Fibroblast of the aortic adventitia (primary cell): ENCODE data around the gene FAM98C. TPM values are rescaled to one million over a fixed set of nuclear protein-coding genes. Genes with fewer than 3 reads are reported as not detected.

Experiments used
- DNase-seq: peaks from one replicate; pipeline ENCODE4 v3.0.0-alpha.2; 2010; ENCODE audit warnings: low read depth
- H3K4me3 ChIP-seq: 2 replicates; pipeline ENCODE4 v1.5.1; 2011; ENCODE audit warnings: low read depth, mild to moderate bottlenecking, control low read depth, low read length, moderate library complexity
- total RNA-seq: library from RNA; depleted of rRNA; stranded (reverse); fragments of >200 nt; gene quantifications from 2 replicates; pipeline ENCODE4 v1.2.3, GENCODE V29; 2012; ENCODE audit warnings: low replicate concordance
- TF ChIP-seq, protein P1 (sequence below): IDR thresholded peaks from 2 replicates; pipeline ENCODE4 v1.5.1; 2011; ENCODE audit warnings: mild to moderate bottlenecking, low read length, control low read depth, inconsistent platforms; ENCODE audit not compliant: insufficient read depth

Gene FAM98C
- total RNA-seq, 1 donor: 11.9 TPM

DNA sequence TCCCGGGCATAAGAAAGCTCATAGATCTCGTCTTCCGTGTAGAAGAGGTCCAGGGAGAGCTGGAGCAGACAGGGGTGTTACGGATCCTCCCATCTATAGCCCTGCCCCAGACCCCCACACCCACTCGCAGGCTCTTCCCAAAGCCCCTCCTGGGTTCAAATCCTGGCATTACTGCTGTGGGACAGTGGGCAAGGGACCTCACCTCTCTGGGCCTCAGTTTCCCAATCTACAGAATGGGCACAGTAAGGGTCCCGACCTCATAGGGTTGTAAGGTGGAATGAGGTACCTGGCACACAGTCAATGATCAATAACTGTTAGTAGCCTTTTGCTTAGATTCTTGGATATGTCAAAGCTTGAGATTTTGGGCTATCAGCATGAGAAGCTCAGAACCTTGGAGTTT lies 10.5 kb downstream of the FAM98C start:
- DNase-seq: no peak
- TF ChIP-seq, protein P1, sequence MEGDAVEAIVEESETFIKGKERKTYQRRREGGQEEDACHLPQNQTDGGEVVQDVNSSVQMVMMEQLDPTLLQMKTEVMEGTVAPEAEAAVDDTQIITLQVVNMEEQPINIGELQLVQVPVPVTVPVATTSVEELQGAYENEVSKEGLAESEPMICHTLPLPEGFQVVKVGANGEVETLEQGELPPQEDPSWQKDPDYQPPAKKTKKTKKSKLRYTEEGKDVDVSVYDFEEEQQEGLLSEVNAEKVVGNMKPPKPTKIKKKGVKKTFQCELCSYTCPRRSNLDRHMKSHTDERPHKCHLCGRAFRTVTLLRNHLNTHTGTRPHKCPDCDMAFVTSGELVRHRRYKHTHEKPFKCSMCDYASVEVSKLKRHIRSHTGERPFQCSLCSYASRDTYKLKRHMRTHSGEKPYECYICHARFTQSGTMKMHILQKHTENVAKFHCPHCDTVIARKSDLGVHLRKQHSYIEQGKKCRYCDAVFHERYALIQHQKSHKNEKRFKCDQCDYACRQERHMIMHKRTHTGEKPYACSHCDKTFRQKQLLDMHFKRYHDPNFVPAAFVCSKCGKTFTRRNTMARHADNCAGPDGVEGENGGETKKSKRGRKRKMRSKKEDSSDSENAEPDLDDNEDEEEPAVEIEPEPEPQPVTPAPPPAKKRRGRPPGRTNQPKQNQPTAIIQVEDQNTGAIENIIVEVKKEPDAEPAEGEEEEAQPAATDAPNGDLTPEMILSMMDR: no peak
- no peak overlapping the region for H3K4me3 ChIP-seq

DNA sequence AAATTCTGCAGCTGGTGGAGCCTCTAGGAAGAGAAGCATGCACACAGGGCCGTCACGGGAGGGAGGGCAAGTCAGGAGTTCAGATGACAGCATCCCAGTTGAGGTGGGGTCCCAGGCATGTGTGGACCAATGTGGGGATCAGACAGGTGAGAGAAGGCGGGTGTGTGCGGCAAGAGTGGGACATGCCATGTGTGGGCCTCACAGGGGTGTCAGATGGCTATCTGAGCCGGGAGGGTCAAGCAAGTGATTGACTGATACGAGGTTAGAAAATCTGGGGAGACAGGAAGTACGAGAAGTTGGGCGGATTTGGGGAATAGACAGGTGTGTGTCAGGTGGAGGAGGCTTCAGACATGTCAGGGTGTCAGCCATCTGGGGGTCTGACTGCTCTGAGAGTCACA lies 14.3 kb downstream of the FAM98C start:
- no peak for DNase-seq
- TF ChIP-seq, protein P1: no peak
- H3K4me3 ChIP-seq: no peak overlapping the region

DNA sequence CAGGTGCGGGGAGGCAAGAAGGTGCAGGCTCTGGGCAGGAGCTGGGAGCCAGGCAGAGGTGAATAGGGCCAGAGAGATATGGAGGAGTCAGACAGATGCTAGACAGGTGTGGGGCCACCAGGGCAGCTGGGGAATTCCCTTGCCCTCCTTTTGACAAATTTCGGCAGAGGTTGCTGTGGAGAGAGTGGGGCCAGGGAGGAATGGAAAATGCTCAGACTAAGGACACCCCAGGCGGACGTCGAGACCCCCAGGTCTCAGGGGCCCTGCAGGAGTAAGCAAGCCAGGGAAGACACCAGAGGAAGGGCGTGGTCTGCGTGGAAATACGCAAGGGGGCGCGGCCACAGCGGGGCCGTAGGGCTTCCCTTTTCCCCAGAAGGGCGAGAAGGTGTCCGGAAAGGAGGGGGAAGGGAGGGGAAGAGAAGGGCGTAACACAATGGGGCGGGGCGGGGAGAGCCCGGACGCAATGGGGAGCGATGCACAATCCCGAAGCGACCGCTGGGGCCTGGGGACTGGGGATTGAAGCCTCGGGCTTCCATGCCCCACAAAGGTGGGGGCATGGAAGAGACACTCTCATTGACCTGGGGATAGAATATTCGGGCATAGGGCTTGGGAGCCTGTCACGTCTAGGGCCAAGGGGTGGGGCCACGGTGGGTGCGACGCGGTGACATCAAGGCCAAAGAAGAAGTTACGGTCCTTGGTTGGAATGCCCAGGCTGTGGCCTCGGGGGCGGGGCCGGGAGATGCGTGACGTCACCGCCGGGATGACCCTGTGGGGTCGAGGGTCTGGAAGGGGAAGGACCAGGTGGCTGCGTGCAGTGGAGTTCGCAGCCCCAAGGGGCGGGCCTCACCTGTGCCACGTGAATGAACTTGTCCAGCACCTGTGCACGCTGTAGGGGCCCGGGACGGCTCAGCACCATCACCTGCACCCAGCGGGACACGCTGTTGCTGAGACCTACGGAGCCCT lies 14.9 kb downstream of the FAM98C start:
- TF ChIP-seq, protein P1: no peak
- no peak for DNase-seq
- H3K4me3 ChIP-seq: no peak overlapping the region

DNA sequence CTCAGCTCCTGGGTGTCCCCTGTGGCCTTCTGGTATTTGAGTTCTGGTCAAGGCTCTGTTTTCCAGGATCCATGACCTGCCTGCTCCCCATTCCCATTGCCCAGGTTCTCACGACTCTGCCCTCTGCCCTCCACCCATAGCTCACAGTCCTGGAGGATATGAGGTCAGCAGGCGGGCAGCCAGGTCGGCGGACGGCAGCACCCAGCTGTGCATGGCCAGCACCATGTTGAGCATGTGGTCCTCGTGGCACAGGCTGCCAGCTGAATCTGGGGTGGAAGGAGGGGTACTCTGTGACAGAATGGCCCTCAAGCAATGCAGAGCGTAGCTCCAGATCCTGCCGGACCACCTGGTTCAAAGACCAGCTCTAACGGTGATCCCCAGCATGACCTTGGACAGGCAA lies 18.0 kb downstream of the FAM98C start:
- DNase-seq: no peak

DNA sequence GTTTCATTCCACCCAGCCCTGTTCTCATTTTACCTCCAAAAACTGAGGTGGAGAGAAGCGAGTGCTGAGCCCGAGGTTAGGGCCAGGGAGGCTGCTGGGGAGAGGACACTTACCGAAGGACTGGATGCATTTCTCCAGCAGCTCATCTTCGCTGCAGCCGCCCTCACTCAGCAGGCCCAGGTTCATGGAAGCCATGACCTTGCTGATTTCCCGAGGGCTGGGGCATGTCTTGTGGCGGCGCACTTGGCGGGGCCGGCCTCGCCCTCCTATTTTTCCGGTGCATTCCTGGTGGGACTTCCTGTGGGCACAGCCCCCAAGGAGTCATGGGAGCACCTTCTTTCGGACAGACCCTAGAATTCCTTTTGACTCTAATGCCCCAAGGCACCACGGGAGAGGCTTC lies 19.0 kb downstream of the FAM98C start:
- TF ChIP-seq, protein P1: no peak
- no peak for DNase-seq
- H3K4me3 ChIP-seq: no peak overlapping the region

More for the DNA sequence above, 18.0 kb downstream of the FAM98C start:
- TF ChIP-seq, protein P1: no peak
- no peak overlapping the region for H3K4me3 ChIP-seq

DNA sequence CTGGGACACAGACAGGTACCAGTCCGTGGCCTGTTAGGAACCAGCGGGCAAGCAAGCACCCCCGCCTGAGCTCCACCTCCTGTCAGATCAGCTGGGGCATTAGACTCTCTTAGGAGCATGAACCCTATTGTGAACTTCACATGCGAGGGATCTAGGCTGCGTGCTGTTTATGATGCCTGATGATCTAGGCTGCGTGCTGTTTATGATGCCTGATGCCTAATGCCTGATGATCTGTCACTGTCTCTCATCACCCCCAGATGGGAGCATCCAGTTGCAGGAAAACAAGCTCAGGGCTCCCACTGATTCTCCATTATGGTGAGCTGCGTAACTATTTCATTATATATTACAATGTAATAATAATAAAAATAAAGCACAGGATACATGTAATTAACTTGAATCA lies 19.5 kb downstream of the FAM98C start:
- DNase-seq: no peak
- TF ChIP-seq, protein P1: no peak
- H3K4me3 ChIP-seq: no peak overlapping the region
